Testis (tissue), 3 donors: ENCODE data around the gene DDX47. TPM values are rescaled to one million over a fixed set of nuclear protein-coding genes. Genes with fewer than 3 reads are reported as not detected.

ENCODE experiments used
- DNase-seq: peaks from one replicate; pipeline ENCODE4 v3.0.0-alpha.2; 2019
- H3K27ac ChIP-seq, 2 donors: fragments of 200-600 bp; sonication (generic); one replicate each; pipeline ENCODE4 v1.5.1; 2019
- H3K27me3 ChIP-seq: fragments of 200-600 bp; sonication (generic); one replicate; pipeline ENCODE4 v1.5.1; 2019
- H3K36me3 ChIP-seq: fragments of 200-600 bp; sonication (generic); one replicate; pipeline ENCODE4 v1.5.1; 2017; ENCODE audit warnings: low read depth; ENCODE audit errors: missing control alignments
- H3K4me1 ChIP-seq: fragments of 200-600 bp; sonication (generic); one replicate; pipeline ENCODE4 v1.5.1; 2019
- H3K4me3 ChIP-seq, 2 donors: fragments of 200-600 bp; sonication (generic); one replicate each; pipeline ENCODE4 v1.5.1; 2017 to 2019
- H3K9me3 ChIP-seq: fragments of 200-600 bp; sonication (generic); one replicate; pipeline ENCODE4 v1.5.1; 2017
- CTCF ChIP-seq, 3 experiments: fragments of 450-650 bp in 2 of 3; fragments of 200-600 bp in 1 of 3; sonication (generic) in 1 of 3; IDR thresholded peaks; one replicate each; pipeline ENCODE4 v1.5.1; 2016 to 2019; ENCODE audit warnings: antibody characterized with exemption in 3 of 3, mild to moderate bottlenecking in 2 of 3, moderate library complexity in 1 of 3
- POLR2A ChIP-seq: fragments of 450-650 bp; IDR thresholded peaks from one replicate; pipeline ENCODE4 v1.6.1; 2017; ENCODE audit warnings: antibody characterized with exemption, mild to moderate bottlenecking, moderate library complexity
- WGBS, 2 donors: methylation state at CpG; one replicate each; pipeline ENCODE4 v1.1.5; 2018; 5-methylcytosine and 5-hydroxymethylcytosine counted together
- intact Hi-C: fragments of 100-400 bp; cut with DNase I; formaldehyde crosslinking; loops from one replicate; pipeline ENCODE4 v1.15.1; 2023; ENCODE audit warnings: low total_unique reads
- polyA plus RNA-seq: library from polyadenylated mRNA; stranded (reverse); fragments of 350-450 nt; fragmentation: Illumina TruSeq; extraction: RNeasy Lipid Tissue Mini Kit (QIAGEN cat#74804); gene quantifications from one replicate; pipeline ENCODE4 v1.2.3, GENCODE V29; 2014; ENCODE audit warnings: low read depth, low replicate concordance; ENCODE audit not compliant: insufficient read depth
- total RNA-seq, 2 donors: library from RNA; depleted of rRNA; stranded (reverse); fragments of >200 nt; gene quantifications; one replicate each; pipeline ENCODE4 v1.2.3, GENCODE V29; 2016

Gene DDX47
- total and polyA plus RNA-seq, 3 donors from 2014 or later = 52.4 to 85.4 (median 82.4) TPM

- Histone ChIP-seq H3K27me3 (no peaks in the 10 kb centered on the region), H3K4me1 (no peaks in the 10 kb centered on the region), H3K27ac (no peak overlapping the region), H3K4me3 (no peak overlapping the region), H3K36me3 (no peaks in the 10 kb centered on the region), H3K9me3 (no peaks in the 10 kb centered on the region)
- intact Hi-C loops = no loop called here
- TF ChIP-seq POLR2A (no peak), CTCF (IDR thresholded peaks at IDR 0.05) (no peak)
- WGBS, 2 donors = 93 to 98% methylated on average over 2 of the region's 2 CpGs
- no peak for DNase-seq
Observed at GRCh38 chr12:12864243-12864642, 51.1 kb downstream of the DDX47 start.

- Histone ChIP-seq H3K27ac (no peak overlapping the region), H3K36me3 (no peaks in the 10 kb centered on the region), H3K9me3 (no peaks in the 10 kb centered on the region), H3K4me1 (no peaks in the 10 kb centered on the region), H3K4me3 (no peak overlapping the region), H3K27me3 (no peaks in the 10 kb centered on the region)
- intact Hi-C loops = no loop called here
- WGBS, 2 donors = 73 to 88% methylated on average over 3 of the region's 3 CpGs
- TF ChIP-seq POLR2A (no peak), CTCF (IDR thresholded peaks at IDR 0.05) (no peak)
- no peak for DNase-seq
Observed at GRCh38 chr12:12868477-12869235, 55.5 kb downstream of the DDX47 start.

- 89 to 91% methylated on average over 7 of the region's 7 CpGs for WGBS, 2 donors
- no peak overlapping the region for H3K27ac ChIP-seq
- no peaks in the 10 kb centered on the region for H3K4me1 ChIP-seq
- intact Hi-C loops = no loop called here
- H3K9me3 ChIP-seq = no peaks in the 10 kb centered on the region
- DNase-seq = no peak
- no peaks in the 10 kb centered on the region for H3K36me3 ChIP-seq
- H3K4me3 ChIP-seq = no peak overlapping the region
- TF ChIP-seq POLR2A (no peak), CTCF (IDR thresholded peaks at IDR 0.05) (no peak)
- no peaks in the 10 kb centered on the region for H3K27me3 ChIP-seq
Observed at GRCh38 chr12:12870465-12870864, 57.3 kb downstream of the DDX47 start.

GRCh38 chr12:12871587-12872138 lies 58.5 kb downstream of the DDX47 start:
- WGBS, 2 donors = 92 to 93% methylated on average over 6 of the region's 6 CpGs
- H3K27ac ChIP-seq = no peak overlapping the region
- intact Hi-C loops = no loop called here
- no peak for DNase-seq
- H3K9me3 ChIP-seq = no peaks in the 10 kb centered on the region
- no peaks in the 10 kb centered on the region for H3K27me3 ChIP-seq
- H3K36me3 ChIP-seq = no peaks in the 10 kb centered on the region
- H3K4me1 ChIP-seq = no peaks in the 10 kb centered on the region
- no peak overlapping the region for H3K4me3 ChIP-seq
- TF ChIP-seq CTCF (IDR thresholded peaks at IDR 0.05) (no peak), POLR2A (no peak)
